ENCODE results near the gene DDX27.

DDX27 gene

GRCh38 chr20:49273696-49274277 is 54.6 kb downstream of the DDX27 start:
- TF ChIP-seq CTCF (IDR thresholded peaks at IDR 0.05; ENCODE audit: borderline replicate concordance, insufficient read depth, low read depth, low read length): no peak
- H3K4me3 ChIP-seq (ENCODE audit: low read depth, low read length): no peak overlapping the region

- no peak for TF ChIP-seq CTCF (IDR thresholded peaks at IDR 0.05; ENCODE audit: borderline replicate concordance, insufficient read depth, low read depth, low read length)
- H3K4me3 ChIP-seq (ENCODE audit: low read depth, low read length): no peak overlapping the region
Measured at GRCh38 chr20:49275216-49275615, 56.0 kb downstream of the DDX27 start.

- TF ChIP-seq CTCF (IDR thresholded peaks at IDR 0.05; ENCODE audit: borderline replicate concordance, insufficient read depth, low read depth, low read length): no peak
- no peak overlapping the region for H3K4me3 ChIP-seq (ENCODE audit: low read depth, low read length)
Measured at GRCh38 chr20:49275636-49276035, 56.4 kb downstream of the DDX27 start.

GRCh38 chr20:49276161-49276960 is 57.1 kb downstream of the DDX27 start:
- peak overlapping the region; percentile 74 for H3K4me3 ChIP-seq (ENCODE audit: low read depth, low read length)
- no peak for TF ChIP-seq CTCF (IDR thresholded peaks at IDR 0.05; ENCODE audit: borderline replicate concordance, insufficient read depth, low read depth, low read length)

- no peak for TF ChIP-seq CTCF (IDR thresholded peaks at IDR 0.05; ENCODE audit: borderline replicate concordance, insufficient read depth, low read depth, low read length)
- H3K4me3 ChIP-seq (ENCODE audit: low read depth, low read length): peak overlapping the region; percentile 74
Measured at GRCh38 chr20:49276961-49277785, 58.0 kb downstream of the DDX27 start.

GRCh38 chr20:49277786-49278035 is 58.5 kb downstream of the DDX27 start:
- no peak for TF ChIP-seq CTCF (IDR thresholded peaks at IDR 0.05; ENCODE audit: borderline replicate concordance, insufficient read depth, low read depth, low read length)
- H3K4me3 ChIP-seq (ENCODE audit: low read depth, low read length): peak overlapping the region; percentile 74
